HG02885 (cell line): Measurements from ENCODE around the gene PDLIM4.
A peak's percentile ranks its signal among the peaks of the same experiment; 100 is the strongest.

ENCODE experiments used
- ATAC-seq: cut with Tn5 transposase; IDR thresholded peaks from one replicate; pipeline ENCODE4 v1.9.1; 2021; ENCODE audit warnings: mild to moderate bottlenecking; ENCODE audit not compliant: unreplicated experiment, poor library complexity

The PDLIM4 gene

DNA sequence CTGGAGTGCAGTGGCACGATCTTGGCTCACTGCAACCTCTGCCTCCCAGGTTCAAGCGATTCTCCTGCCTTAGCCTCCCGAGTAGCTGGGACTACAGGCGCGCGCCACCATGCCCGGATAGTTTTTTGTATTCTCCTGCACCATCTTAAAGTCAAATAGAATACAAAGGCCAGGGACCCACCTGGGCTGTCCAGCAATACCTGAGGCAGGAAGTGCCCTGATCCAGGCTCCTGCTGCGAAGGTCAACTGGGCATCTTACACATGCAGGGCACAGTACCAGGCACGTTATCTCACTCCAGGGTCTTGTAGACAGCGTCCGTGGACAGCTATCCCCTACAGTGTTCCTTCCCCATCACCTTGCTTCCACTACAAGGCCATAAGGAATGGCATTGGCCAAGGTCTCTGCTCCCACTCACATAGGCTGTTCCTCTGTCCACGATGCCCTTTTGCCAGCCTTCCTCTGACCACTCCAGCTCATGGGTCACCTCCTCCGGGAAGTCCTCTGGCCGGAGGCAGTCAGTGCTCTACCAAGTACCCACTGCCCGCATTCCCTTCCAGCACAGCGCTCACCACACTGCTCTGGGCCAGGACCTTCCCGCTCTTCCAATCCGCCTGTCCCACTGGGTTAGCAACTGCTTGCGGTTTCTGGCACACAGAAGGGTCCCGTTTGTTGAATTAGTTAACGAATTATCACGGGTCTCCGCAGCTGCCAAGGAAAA is 30.8 kb upstream of the PDLIM4 start:
- no peak for ATAC-seq

DNA sequence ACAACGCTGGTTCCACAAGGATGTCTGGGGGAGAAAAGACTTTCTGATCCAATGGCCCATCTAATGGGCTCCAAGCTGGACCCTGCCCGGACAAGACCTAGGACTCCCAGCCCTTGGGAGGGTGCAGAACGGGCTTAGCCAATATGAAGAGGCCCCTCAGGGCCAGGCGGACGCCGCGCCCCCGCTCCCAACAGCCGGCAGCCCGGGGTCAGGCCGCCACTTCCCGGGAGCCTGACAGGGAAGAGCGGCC is 30.3 kb upstream of the PDLIM4 start:
- ATAC-seq, result no peak

DNA sequence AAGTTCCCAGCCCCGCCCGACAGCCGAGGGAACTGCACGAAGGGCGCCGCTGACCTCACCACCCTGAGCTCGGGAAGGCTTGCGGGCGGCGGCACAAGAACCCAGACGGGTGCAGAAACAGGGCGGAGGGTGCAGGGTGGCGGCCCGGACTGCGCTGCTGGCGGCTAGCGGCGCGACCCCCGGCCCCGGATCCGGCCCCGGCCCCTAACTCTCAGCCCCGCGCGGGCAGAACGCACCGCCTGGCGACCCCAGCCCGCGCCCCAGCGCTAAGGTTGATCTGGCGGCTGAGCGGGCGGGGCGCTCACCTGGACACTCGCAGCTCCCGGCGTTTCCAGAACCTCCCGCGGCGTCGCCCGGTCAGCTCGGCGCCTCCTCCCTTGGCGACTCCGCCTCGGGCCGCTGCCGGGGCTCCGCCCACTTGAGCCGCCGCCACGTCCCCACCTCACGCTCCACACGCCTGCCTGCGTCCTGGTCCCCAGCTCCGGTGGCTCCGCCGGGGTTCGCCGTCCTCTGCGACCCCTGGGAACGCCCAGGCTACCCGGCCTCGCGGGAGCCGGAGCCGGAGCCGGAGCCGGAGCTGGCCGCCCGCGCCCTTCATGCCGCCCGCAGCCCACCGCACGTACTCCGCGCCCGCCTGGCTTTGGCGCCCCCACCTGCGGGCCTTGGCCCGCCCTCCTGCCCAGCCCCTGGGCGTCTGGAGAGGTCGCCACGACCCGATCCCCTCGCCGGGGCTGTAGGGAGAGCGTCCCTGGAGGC is 29.8 kb upstream of the PDLIM4 start, which contains the start of gene P4HA2:
Gene P4HA2, minus strand, starts transcription at position 369 of the 756 bp plus-strand sequence. CDS start 9,227 bp downstream, outside the sequence.
- peak; percentile 96 for ATAC-seq

GRCh38 chr5:132228241-132229035 is 29.1 kb upstream of the PDLIM4 start:
- no peak for ATAC-seq

DNA sequence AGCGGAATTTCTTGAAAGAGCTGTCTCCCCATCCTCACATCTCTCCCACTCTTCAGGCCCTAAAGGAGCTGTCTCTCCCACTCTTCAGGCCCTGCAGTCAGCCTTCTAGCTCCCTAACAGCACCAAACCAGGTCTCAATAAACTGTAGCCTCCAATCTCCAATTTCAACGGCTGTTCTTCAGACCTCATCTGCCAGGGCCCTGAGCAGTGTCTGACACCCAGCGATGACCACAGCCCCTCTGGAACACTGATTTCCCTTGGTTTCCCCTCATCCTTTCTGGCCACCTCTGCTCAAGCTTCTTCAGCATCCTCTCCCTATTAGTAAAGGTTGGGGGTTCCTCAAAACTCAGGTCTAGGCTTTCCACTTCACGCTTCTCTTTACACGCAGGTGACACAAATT is 28.3 kb upstream of the PDLIM4 start:
- ATAC-seq, result no peak

DNA sequence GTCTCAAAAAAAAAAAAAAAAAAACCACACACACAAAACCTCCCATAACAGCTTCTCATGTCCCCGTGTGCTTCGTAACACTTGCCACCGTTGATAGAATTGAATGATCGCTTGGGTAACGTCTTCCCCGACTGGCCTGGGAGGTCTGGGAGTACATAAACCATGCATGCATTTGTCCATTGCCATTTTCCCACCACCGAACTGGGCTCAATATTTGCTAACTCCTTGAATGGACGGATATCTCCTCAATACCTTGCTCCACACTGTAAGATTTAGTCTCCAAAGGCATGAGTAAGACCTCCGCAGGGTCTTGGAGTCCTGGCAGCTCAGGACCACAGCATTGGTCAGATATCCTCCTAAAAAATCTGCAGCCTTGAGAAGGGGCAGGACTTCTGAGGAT is 26.6 kb upstream of the PDLIM4 start:
- ATAC-seq, result no peak

DNA sequence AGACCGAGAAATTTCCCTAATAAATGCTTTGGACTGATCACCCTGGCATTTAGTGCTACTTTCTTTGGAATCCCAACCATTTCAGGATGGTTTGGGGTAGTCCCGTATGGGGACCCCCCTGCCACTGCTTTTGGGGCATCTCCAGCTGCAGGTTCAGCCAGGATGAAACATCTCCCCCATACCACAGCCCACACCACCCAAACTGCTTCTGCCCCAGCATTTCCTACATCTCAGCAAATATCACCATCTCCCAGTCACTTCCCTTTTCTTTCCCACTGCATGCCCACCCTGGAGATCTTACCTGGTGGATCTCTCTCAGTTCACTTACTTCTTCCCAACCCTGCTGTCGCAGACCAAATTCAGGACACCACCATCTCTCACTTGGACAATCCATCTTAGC is 25.0 kb upstream of the PDLIM4 start:
- ATAC-seq, result no peak

DNA sequence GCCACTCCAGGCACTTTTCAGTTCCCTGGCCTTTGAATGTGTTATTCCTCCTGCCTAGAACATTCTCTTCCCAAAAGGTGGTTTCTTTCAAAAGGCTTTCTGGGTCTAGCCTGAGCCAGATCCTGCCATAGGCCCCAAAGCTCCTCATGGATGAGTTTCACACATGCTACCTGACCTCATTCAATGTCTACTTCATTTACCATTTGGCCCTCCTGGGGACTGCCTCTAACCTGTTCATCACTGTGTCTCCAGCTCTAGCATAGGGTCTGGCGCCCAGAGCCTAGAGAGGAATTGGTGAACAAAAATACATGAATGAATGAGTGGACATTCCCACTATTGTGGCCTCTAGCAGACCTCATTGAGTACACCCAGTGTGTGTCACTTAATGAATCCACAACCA is 24.4 kb upstream of the PDLIM4 start:
- ATAC-seq, result no peak

DNA sequence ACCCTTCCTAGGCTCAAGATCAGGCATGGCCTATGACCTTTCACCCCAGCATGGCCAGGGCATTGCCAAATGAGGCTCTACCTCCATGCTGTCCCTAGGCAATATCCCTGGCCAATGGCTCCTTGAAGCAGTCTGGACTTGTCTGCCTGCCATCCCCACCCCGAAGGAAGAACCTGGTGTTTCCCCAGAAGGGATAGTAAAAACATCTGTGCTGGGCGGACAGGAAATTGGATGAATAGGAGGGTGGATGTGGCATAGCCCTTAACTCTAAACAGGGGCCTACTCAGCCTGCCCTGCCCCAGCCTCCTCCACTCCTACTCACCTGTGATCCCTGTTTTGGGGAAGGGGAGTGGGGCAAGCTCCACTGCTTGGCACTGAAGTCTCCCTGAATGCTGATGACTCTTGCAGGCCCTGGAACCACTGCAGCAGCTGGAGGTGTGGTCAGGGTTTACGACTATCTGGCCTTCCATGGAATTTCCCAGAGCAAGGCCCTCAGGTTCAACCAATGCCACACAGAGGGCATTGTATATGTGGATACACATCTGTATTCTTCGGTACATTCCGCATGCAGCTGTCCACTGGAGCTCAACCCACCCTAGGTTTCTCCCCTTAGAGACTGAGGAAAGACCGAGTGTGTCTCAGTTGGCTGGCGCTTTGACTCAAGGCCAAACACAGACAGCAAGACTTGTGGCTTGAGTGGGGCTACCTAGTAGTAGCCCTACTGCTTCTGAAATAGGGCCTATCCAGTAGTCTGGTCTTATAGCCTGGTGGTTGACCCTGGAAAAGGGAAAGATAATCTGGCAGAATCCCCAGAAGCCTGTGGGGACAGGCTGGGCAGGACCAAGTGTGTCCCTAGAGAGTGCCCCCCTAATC is 23.4 kb upstream of the PDLIM4 start:
- ATAC-seq, result no peak

DNA sequence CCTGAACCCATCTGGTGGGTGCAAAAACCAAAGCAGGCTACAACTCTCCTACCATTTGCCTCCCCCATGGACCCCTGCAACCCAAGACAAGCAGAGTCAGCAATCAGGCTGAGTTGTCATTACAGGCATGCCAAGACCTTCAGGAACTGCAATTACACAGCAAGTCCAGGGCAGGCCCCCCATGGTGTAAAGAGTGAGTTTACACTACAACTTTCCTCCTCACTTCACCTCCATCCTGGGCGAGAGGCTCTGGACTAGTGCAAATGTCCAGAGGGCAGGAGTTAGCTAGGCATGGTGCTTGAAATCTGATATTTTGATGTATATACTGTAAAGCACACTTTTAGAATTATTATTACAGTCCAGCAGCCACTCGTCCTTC is 22.8 kb upstream of the PDLIM4 start:
- ATAC-seq, result no peak

DNA sequence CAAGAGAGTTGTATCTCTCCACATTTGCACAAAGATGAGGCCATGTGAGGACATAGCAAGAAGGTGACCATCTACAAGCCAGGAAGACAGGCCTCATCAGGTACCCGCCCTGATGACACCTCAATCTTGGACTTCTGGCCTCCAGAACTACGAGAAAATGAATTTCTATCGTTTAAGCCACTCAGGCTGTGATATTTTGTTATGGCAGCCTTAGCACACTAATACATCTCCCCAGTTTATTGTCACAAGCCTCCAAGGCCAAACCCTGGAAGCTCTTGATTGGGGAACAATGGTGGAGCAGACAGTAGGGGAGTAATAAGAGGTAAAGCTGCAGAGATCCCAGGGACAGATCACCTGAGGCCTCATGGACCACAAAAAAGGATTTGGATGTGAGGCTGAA is 22.2 kb upstream of the PDLIM4 start:
- ATAC-seq, result no peak

- ATAC-seq, result no peak
Observed at GRCh38 chr5:132237141-132237540, 20.4 kb upstream of the PDLIM4 start.

- ATAC-seq, result no peak
Observed at GRCh38 chr5:132237670-132238069, 19.8 kb upstream of the PDLIM4 start.

GRCh38 chr5:132238169-132238744 is 19.2 kb upstream of the PDLIM4 start:
- ATAC-seq, result peak; percentile 77

DNA sequence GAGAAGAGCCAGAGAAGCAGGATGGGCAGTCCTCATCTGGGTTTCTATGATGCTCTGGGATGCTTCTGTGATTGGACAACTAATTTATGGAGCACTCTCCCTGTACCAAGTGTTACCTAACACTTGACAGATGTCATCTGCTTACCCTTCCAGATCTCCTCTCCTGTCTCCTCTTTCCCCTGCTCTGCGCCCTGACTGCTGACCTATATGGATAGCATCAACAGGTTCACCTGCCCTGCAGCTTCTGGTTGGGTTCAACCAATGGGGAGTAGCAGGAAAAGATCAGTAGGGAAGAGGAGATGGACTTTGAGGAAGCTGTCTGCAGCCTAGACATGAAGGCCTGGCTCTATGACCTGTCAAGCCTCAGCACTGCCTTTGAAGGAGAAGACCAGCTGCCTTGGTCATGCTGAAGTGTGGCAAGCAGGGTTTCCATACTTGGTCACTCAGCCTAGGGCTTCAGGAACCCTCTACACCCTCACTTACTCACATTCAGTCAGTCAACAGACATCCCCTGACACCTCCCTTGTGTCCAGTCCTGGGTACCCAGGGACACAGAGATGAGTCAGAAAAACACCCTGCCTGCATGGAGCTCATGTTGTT is 18.5 kb upstream of the PDLIM4 start:
- no peak for ATAC-seq

GRCh38 chr5:132239776-132240175 is 17.7 kb upstream of the PDLIM4 start:
- ATAC-seq, result no peak

- ATAC-seq, result no peak
Observed at GRCh38 chr5:132243366-132243977, 14.0 kb upstream of the PDLIM4 start.

DNA sequence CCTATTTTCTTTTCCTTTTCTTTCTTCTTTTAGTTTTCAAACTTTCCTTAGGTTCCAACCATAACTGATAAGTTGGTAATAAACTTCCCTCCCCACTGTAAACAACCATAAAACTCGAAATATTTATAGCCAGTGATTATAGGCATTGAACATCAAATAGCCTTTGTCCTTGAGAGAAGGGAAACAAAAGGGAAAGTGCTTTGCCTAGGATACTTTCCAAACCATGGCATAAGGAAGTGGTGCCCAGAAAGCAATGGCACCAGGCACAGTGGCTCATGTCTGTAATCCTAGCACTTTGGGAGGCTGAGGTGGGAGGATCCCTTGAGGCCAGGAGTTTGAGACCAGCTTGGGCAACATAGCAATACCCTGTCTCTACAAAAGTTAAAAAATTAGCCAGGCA is 11.9 kb upstream of the PDLIM4 start:
- no peak for ATAC-seq

DNA sequence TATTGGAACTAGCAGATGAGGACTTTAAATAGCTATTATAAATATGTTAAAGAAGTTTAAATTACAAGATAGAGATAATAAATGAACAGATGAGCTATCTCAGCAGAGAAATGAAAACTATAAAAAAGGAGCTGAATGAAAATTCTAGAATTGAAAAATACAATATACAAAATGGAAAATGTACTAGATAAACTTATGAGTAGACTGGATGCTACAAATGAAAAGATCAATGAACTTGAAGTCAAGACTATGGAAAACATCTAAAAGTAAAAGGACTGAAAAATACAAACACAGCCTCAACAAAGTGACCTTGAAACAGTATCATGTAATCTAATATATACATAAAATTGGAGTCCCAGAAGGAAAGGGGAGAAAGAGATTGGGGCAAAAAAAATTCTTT is 10.7 kb upstream of the PDLIM4 start:
- ATAC-seq, result no peak
